HG02798 (cell line): ENCODE data around the gene MUC4.
"Not testable (repeated sequence)": the region's sequence is repeated elsewhere in the genome, so short reads cannot be mapped to it uniquely, and the experiment has no call there.

ENCODE experiments used
- ATAC-seq: cut with Tn5 transposase; IDR thresholded peaks from one replicate; pipeline ENCODE4 v1.9.1; 2021; ENCODE audit warnings: mild to moderate bottlenecking; ENCODE audit not compliant: unreplicated experiment, poor library complexity

MUC4 gene

GRCh38 chr3:195816276-195816913 lies 4.7 kb upstream of the MUC4 start:
- ATAC-seq, result not testable (repeated sequence)

- no peak for ATAC-seq
Observed at GRCh38 chr3:195815169-195815771, 3.5 kb upstream of the MUC4 start.

GRCh38 chr3:195813916-195814640 lies 2.3 kb upstream of the MUC4 start:
- ATAC-seq, result no peak

GRCh38 chr3:195812366-195812765 lies 637 bp upstream of the MUC4 start:
- no peak for ATAC-seq

GRCh38 chr3:195810455-195810845 lies 1.3 kb downstream of the MUC4 start:
- ATAC-seq, result no peak

GRCh38 chr3:195809796-195810454 lies 1.8 kb downstream of the MUC4 start:
- no peak for ATAC-seq

- ATAC-seq, result no peak
Observed at GRCh38 chr3:195809291-195809785, 2.4 kb downstream of the MUC4 start.

GRCh38 chr3:195808741-195809290 lies 2.9 kb downstream of the MUC4 start:
- ATAC-seq, result no peak

GRCh38 chr3:195807681-195808121 lies 4.0 kb downstream of the MUC4 start:
- ATAC-seq, result no peak

GRCh38 chr3:195806916-195807231 lies 4.9 kb downstream of the MUC4 start:
- ATAC-seq, result no peak

GRCh38 chr3:195806211-195806915 lies 5.4 kb downstream of the MUC4 start:
- no peak for ATAC-seq

- ATAC-seq, result not testable (repeated sequence)
Observed at GRCh38 chr3:195805588-195805987, 6.1 kb downstream of the MUC4 start.

GRCh38 chr3:195805181-195805580 lies 6.5 kb downstream of the MUC4 start:
- ATAC-seq, result no peak

- ATAC-seq, result no peak
Observed at GRCh38 chr3:195803289-195803908, 8.3 kb downstream of the MUC4 start.

GRCh38 chr3:195802795-195803194 lies 8.9 kb downstream of the MUC4 start:
- no peak for ATAC-seq

GRCh38 chr3:195802261-195802701 lies 9.4 kb downstream of the MUC4 start:
- ATAC-seq, result no peak

GRCh38 chr3:195801251-195802183 lies 10.2 kb downstream of the MUC4 start:
- ATAC-seq, result no peak

GRCh38 chr3:195800240-195800639 lies 11.5 kb downstream of the MUC4 start:
- no peak for ATAC-seq

- ATAC-seq, result no peak
Observed at GRCh38 chr3:195796795-195797194, 14.9 kb downstream of the MUC4 start.
